Measurements from ENCODE around the gene ACTN1.

The ACTN1 gene

DNA sequence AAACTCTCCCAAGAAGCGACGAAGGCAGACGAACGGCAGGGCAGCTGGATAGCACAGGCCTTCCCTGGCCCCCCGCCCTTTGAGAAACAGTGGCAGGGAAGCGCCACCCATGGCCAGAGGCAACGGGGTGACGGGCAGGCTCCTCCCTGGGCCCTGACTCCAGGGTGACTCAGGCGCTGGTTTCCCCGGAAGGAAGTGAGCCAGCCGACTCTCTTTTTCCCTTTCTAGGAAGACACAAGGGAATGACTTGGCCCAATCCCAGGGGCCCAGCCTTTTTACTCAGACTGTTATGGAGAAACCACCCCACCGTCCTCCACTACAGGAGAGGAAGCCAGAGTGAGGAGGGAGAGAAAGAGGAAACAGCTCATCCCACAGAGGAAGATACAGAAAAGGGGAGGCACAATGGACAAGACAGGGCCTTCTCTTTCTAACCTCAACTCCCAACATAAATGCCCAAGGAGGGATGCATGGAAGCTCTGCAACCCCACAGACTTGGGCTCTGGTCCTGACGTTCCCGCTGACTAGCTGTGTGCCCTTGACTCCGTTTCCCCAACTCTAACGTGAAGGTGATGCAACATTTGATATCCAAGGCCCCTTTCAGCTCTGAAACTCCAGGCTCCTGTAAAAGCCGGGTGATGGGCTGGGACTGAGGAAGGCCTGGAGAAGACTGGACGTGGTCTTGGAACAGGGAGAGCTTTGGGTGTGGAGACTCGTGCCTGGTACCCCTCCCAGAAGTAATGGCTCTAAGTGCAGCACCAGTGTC, 27.9 kb downstream of the ACTN1 start:
- peak; percentile 94 for DNase-seq (ENCODE audit: low read depth)

- no peak for DNase-seq (ENCODE audit: low read depth)
These were observed 29.0 kb downstream of the ACTN1 start for GRCh38 chr14:68950111-68950510.

DNA sequence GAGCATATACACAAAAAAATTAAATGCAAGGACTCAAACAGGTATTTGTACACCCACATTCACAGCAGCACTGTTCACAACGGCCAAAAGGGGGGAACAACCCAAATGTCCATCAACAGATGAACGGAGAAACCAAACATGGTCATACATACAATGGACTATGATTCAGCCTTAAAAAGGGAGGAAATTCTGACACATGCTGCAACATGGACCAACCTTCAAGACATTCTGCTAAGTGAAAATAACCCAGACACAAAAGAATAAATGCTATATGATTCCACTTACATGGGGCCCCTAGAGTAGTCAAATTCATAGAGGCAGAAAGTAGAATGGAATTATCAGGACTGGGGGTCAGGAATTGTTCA, 29.5 kb downstream of the ACTN1 start:
- no peak for DNase-seq (ENCODE audit: low read depth)

- DNase-seq (ENCODE audit: low read depth), result no peak
These were observed 30.2 kb downstream of the ACTN1 start for GRCh38 chr14:68948686-68949600.

DNA sequence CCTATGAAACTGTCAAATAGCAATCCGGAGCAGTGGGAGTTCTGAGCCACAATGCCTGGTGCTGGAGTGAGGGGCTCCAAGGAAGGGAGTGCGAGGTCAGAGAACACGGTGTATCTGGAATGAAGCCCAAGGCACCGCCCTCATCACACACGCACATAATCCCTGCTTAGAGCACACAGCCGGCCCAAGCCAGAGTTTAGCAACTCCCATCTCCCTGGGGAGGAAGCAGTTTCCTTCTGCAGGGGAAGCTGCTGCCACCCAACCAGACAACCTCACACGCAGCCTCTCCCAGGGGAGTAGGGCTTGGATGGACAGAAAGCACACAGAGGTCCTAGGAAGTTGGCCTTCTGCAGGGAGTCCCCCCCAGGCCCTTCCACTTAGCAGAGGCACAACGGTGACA, 31.3 kb downstream of the ACTN1 start:
- DNase-seq (ENCODE audit: low read depth), result no peak

DNA sequence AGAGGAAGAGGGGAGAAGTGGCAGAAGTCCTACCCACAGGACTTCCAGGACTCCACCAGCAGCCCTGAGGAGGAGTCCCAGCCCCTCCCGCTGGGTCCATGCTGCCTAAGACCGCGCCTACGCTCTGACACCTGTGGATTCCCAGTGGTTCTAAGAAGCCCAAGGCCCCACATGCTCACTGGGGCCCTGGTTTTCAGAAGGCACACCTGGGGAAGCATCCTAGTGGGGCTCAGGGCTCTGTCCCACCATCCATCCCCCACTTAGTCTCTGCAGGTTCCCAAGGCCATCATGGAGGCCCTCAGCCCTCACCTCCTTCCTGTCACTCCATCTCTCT, 32.6 kb downstream of the ACTN1 start:
- no peak for DNase-seq (ENCODE audit: low read depth)

DNA sequence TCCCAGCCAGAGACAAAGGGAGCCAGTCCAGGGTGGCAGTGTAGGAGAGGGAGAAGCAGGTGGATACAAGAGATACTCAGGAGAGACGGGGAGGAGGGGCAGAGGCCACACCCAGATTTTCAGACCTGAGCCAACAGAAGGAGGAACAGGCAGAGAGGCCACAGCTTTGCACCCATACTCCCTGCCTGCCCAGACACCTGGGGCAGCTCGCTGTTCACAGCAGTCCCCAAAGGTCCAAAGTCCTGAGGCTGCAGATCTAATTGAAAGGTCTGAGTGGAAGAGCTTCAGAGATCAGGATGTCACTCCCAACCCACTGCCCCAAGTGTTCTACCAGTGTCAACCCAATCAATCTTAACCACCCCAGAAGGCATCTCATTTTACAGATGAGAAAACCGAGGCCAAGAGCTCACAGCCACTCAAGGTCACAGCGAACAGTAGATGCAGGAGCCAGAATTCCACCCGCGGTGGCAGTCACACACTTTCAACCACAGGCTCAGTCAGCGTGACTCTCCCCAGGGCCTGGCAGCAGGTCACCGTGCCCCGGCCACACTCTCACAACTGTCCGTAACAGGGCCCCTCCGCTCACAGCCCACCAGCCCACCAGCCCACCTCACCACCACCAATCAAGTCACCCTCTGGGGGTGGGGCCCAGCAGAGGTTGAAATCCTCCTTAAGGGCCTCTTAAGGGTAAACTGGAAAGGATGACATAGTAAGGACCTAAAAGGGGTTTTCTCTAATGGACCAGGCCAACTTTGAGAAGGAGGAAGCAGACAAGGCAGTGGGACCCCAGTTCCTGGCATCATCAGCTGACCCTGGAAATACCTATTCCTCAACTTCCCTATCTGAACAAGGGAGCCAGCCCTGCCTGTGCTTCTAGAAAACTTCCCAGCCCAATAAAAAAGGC, 33.3 kb downstream of the ACTN1 start:
- DNase-seq (ENCODE audit: low read depth), result no peak

DNA sequence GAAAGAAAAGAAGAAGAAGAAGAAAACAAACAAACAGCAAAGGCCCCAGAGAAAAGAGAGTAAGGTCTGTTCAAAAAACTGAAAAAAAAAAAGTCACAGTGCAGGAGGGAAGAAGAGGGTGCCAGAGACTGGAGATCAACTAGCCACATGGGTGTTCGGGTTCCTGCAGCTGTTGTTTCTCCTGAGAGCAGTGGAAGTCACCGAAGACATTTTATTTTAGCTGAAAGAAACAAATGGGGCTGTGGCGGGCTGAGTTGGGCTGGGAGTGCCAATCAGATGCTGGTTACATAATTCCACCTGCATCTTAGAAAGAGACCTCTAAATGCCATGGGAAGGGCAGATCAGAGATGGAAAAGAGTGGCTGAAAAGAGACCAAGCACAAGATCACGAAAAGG, 33.9 kb downstream of the ACTN1 start:
- no peak for DNase-seq (ENCODE audit: low read depth)

- no peak for DNase-seq (ENCODE audit: low read depth)
These were observed 34.9 kb downstream of the ACTN1 start for GRCh38 chr14:68944162-68944561.

- no peak for DNase-seq (ENCODE audit: low read depth)
These were observed 36.0 kb downstream of the ACTN1 start for GRCh38 chr14:68943107-68943506.

- no peak for DNase-seq (ENCODE audit: low read depth)
These were observed 36.6 kb downstream of the ACTN1 start for GRCh38 chr14:68942296-68943035.

DNA sequence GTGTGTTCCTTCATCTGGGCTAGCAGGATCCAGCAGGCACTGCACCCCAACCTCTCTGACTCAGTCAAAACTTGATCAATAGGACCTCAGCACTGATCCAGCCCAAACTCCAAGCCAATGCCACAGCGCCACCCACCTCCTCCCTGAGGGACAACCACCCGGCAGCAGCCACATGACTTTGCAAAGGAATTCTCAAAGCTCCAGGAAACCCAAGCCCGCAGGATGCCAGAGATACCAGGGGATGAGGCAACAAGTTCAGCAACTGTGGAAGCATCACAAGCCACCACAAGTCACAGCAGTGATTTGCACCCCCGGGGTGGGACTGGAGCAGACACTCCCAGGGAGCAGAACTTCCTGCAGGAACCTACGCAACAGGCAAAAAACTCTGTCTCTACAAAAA, 37.3 kb downstream of the ACTN1 start:
- peak; percentile 93 for DNase-seq (ENCODE audit: low read depth)

DNA sequence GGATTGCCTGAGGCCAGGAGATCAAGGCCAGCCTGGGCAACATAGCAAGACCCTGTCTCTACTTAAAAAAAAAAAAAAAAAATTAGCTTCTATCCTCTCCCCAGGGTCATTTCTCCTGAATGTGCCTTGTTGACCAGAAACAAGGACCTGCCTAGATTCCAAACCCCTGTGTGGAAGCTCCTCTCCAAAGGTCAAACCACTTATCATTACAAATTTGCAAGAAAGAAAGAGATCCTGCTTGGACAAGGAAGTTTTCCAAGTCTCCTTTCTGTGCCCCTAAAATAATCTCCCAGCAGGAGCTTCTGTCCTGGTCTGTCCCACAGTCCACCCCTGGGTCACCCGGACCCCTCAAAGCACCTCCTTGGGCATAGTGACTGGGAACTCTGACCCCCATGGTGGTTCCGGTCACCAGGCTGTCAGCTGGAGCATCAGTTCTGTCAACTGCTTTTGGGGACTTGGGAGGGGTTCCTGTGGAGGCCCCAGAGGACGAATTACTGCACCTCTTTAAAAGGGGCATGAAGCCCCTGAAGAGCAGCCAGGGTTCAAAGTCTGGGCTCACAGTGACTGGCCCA, 38.4 kb downstream of the ACTN1 start:
- DNase-seq (ENCODE audit: low read depth), result no peak

GRCh38 chr14:68939893-68940613, 39.0 kb downstream of the ACTN1 start:
- peak; percentile 96 for DNase-seq (ENCODE audit: low read depth)

- no peak for DNase-seq (ENCODE audit: low read depth)
These were observed 39.8 kb downstream of the ACTN1 start for GRCh38 chr14:68939181-68939892.

DNA sequence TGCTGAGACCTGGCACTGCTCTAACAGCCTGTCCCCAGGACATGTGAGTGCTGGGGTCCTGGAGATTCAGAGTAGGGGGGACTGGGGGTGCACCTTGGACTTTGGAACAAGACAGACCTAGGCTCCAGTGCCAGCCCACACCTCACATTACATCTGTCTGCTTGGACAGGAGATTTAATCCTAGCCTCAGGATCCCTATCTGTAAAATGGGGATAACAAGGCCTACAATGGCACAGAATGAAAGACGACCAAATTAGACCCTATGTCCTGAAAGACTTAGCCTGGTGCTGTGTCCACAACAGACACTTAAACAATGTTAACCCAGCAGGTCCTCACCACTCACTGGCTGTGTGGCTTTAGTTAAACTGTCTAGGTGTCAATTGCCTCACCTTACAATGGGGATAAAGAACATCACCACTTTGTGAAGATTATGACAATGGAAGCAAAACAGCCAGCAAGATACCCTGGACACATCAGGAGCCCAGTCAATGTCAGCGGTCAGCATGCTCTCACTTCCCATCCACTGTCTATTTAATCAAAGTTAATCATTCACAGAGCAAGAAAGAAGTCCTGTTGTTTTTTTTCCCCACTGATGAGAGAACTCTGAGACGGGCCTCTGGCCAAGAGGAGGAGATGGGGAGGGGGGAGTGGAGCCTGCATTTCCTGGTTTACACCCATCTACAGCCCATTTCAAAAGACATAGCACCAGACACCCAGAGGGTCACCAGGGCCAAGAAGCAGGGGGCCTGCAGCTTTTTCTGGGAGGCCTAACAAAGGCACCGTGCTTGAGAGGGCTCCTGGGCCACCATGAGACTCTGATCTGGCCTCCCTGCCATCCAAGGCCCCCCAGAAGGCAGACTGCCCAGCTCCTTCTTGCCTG, 40.6 kb downstream of the ACTN1 start:
- DNase-seq (ENCODE audit: low read depth), result no peak

DNA sequence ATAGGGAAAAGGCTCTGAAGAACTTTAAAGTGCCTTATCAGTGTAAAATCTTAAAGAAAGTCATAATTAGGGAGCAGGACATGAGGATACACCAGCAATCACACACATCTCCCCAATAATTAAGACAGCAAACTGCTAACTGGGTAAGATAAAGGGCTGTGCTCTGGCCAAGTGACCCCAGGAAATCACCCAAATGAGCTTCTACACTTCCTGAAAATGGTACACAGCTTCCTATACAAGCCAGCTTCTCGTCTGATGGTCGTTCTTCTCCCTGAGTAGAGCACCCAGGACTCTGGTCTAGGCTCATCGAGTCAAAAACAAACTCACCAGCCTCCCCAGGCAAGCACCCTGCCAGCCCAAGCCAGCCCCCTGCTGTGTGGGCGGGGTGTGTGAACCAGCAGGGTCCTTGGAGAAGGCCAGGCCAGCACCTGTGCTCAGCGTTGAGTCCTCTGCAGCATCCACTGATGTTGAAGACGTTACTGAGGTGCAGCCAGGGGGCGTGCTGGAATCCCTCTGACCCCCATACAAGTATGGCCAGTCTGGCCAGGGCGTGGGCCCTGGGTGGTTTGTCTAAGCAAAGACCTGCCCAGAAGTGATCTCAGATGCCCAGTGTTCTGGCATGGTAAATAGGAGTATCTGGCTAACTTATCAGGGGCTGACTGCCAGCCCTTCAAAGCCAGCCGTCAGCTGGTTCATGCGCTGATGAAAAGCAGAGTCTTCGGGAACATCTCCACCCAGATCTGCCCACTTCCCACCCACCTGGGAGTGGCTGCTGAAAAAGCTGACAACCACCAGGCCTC, 41.4 kb downstream of the ACTN1 start:
- no peak for DNase-seq (ENCODE audit: low read depth)

- DNase-seq (ENCODE audit: low read depth), result no peak
These were observed 42.1 kb downstream of the ACTN1 start for GRCh38 chr14:68936980-68937379.
